GM21423 (cell line): Measurements from ENCODE around the gene OCRL.

Source experiments
- ATAC-seq: cut with Tn5 transposase; IDR thresholded peaks from one replicate; pipeline ENCODE4 v1.9.1; 2021; ENCODE audit warnings: mild to moderate bottlenecking, moderate library complexity; ENCODE audit not compliant: unreplicated experiment

OCRL gene

GRCh38 chrX:129631849-129632248, 91.8 kb downstream of the OCRL start:
- no peak for ATAC-seq

DNA sequence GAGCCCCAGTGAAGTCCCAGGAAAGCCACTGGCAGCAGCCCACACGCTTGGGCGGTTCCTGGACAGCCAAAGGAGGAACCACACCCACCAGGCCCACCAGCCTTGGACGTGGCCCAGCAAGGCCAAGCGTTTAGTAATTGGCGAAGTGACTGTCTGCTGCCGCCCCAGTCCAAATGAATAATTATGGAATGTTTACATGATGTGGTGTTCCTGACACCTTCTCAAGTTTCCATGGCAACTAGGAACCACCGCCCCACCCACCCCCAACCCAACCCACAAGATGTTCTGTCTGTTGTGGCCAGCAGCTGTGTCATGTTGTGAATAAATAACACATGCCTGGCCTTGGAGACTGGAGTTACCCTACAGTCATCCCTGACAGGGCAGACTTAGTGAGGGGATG, 92.4 kb downstream of the OCRL start:
- no peak for ATAC-seq

- no peak for ATAC-seq
These were observed 94.5 kb downstream of the OCRL start for GRCh38 chrX:129634541-129634940.

DNA sequence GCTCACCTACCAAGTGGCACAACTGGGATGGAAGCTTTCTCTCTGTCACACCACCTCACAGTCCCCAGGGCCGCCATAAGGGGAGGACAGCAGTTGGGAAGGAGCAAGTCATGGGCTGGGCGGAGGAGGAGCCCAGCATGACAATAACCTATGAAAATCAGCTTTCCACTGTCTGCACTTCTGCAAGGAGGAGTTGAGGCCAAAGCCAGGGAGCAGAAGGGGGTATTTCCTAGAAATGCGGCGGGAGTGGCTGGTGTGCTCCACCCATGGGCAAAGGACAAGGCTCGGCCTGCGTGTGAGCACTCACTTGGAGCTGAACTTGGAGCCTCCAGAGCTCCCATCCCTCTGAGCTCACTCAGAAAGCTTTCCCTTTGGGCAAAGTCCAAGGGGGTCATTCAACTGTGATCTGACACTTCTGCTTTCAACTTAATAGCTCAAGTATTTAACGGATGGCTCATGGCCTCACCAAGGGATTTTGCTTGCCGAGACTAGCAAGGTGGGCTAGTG, 96.2 kb downstream of the OCRL start:
- ATAC-seq, result no peak

DNA sequence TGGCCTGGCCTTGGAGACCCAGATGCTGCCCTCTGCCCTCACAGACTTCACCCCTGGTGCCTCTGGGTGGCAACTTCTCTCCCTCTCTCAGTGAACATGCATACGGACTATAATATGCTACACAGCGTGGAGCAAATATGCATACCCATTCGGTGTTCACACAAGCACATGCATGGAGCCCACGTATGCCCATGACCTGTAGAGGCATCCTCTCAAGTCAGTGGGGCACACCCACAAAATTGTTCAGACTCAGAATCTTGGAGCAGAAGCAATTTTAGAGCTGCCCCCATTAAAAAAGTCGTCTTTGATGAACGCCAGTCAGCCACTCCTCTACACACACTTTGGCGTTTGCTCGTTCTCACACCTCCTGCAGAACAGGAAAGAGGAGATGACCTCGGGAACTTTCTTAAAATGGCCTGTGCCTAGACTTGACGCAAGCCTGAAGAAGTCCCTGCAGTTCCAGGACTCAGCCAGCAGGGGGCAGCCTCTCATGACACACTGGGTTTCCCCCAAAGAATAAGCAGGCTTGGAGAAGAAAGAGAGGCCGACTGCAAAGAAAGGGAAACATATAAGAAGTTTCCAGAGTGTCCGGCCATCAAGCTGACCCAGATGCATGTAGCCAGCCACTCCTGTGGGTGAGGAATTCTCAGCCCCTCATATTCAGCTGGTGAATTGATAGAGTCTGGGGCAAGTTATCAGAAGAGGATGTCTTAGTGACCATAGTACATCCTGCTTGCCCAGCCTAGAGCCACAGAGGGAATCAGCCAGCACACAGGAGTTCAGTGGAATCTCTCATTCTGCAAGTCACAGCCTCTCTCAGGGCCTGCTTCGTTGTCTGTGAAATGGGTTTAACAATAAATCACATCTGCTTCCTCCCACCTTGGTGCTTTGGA, 97.4 kb downstream of the OCRL start:
- no peak for ATAC-seq

DNA sequence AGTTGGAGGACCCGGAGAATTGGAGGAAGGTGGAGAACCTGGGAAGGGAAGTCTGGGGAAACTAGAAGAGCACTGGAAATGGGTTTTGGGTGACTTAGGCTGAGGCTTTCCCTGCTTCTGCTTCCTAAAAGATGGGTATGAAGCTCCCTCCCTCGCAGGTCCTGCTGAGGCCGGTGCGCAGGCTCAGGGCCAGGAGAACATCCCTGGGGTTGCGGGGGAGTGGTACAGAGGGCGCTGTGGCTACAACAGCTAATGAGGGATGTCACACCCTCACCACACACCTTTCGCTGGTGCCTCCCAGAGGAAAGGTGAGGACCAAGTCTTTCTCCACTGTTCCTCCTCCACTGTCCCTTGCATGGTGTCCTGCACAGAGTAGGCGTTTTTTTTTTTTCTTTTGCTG, 98.9 kb downstream of the OCRL start:
- no peak for ATAC-seq

GRCh38 chrX:129640737-129641136, 100.7 kb downstream of the OCRL start:
- no peak for ATAC-seq

DNA sequence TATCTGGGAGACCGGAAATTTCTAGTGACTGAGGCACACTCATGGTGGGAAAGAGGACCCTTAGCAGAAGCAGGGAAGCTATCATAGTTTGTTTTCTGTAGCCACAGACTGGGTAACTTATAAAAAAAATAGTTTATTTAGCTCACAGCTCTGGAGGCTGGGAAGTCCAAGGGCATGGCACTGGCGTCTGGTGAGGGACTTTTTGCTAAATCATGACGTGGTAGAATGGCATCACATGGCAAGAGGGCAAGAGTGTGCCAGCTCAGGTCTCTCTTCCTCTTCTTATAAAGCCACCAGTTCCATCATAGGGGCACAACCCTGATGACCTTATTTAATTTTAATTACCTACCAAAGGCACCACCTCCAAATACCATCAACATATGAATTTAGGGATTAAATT, 101.4 kb downstream of the OCRL start:
- ATAC-seq, result no peak

GRCh38 chrX:129641941-129642340, 101.9 kb downstream of the OCRL start:
- no peak for ATAC-seq
